Esophagus squamous epithelium (tissue), 4 donors: ENCODE measurements around the gene KLF13.

Experiments used
- POLR2A ChIP-seq, 4 donors: fragments of 450-650 bp; IDR thresholded peaks; one replicate each; pipeline ENCODE4 v1.6.1; 2017; ENCODE audit warnings: antibody characterized with exemption in 4 of 4, mild to moderate bottlenecking in 4 of 4, moderate library complexity in 3 of 4
- TF ChIP-seq, protein P1 (sequence below), 6 experiments: fragments of 450-650 bp in 4 of 6; fragments of 200-600 bp in 2 of 6; sonication (generic) in 2 of 6; IDR thresholded peaks; one replicate each; pipeline ENCODE4 v1.5.1; 2016 to 2019; ENCODE audit warnings: antibody characterized with exemption in 6 of 6, mild to moderate bottlenecking in 4 of 6, moderate library complexity in 4 of 6

DNA sequence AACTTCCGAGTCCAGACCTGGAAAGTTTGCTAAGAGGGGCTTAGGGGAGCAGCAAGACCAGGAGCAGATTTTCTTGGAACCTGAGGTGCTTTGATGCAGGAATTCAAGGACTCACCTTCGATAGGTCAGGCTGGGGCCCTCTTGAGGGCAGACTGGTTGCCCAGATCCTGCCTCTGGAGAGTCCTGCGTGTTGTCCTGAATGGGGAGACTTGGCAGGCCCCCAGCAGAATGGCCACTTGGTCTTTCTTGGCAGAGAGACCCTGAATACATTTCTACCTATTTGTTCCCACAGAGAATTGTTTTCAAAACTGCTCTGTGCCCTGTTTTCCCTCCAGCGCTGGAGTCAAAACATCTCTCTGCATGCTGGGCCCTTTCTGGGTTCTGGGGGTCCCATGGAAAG lies 4.2 kb downstream of the KLF13 start:
- TF ChIP-seq, protein P1, sequence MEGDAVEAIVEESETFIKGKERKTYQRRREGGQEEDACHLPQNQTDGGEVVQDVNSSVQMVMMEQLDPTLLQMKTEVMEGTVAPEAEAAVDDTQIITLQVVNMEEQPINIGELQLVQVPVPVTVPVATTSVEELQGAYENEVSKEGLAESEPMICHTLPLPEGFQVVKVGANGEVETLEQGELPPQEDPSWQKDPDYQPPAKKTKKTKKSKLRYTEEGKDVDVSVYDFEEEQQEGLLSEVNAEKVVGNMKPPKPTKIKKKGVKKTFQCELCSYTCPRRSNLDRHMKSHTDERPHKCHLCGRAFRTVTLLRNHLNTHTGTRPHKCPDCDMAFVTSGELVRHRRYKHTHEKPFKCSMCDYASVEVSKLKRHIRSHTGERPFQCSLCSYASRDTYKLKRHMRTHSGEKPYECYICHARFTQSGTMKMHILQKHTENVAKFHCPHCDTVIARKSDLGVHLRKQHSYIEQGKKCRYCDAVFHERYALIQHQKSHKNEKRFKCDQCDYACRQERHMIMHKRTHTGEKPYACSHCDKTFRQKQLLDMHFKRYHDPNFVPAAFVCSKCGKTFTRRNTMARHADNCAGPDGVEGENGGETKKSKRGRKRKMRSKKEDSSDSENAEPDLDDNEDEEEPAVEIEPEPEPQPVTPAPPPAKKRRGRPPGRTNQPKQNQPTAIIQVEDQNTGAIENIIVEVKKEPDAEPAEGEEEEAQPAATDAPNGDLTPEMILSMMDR (IDR thresholded peaks at IDR 0.05) = no peak
- no peak for TF ChIP-seq POLR2A (IDR thresholded peaks at IDR 0.05)
